NT2/D1 (cell line): ENCODE results near the gene BICC1.

ENCODE experiments used
- DNase-seq: peaks from one replicate; pipeline ENCODE4 v3.0.0-alpha.2; 2011; ENCODE audit warnings: low read depth, low spot score
- H3K27me3 ChIP-seq: 2 replicates; pipeline ENCODE4 v1.6.0; 2011; ENCODE audit warnings: mild to moderate bottlenecking; ENCODE audit not compliant: insufficient read length, insufficient read depth
- H3K36me3 ChIP-seq: 2 replicates; pipeline ENCODE4 v1.6.1; 2011; ENCODE audit warnings: mild to moderate bottlenecking, low read length, mixed read lengths; ENCODE audit not compliant: insufficient read depth, insufficient read length
- H3K4me1 ChIP-seq: 2 replicates; pipeline ENCODE4 v1.5.1; 2011; ENCODE audit not compliant: insufficient read depth, insufficient read length
- H3K4me3 ChIP-seq: 2 replicates; pipeline ENCODE4 v1.5.1; 2011; ENCODE audit warnings: low read depth; ENCODE audit not compliant: insufficient read length
- H3K9ac ChIP-seq: 2 replicates; pipeline ENCODE4 v1.6.0; 2011; ENCODE audit warnings: low read depth; ENCODE audit not compliant: insufficient read length
- H3K9me3 ChIP-seq: 2 replicates; pipeline ENCODE4 v1.5.1; 2011; ENCODE audit warnings: mild to moderate bottlenecking, low read length; ENCODE audit not compliant: insufficient read depth
- SUZ12 ChIP-seq: IDR thresholded peaks from 2 replicates; pipeline ENCODE4 v1.6.1; 2011; ENCODE audit not compliant: insufficient read length, insufficient read depth; ENCODE audit errors: extremely low read depth
- YY1 ChIP-seq: IDR thresholded peaks from 2 replicates; pipeline ENCODE4 v1.6.1; 2011; ENCODE audit not compliant: insufficient read length, insufficient read depth
- ZNF274 ChIP-seq: IDR thresholded peaks from 2 replicates; pipeline ENCODE4 v1.6.1; 2011; ENCODE audit warnings: mild to moderate bottlenecking, low read depth, low read length

The BICC1 gene

GRCh38 chr10:58512491-58513187 lies at the start of gene BICC1:
BICC1 (plus strand) TSS chr10:58512872; CDS start chr10:58513144, 272 bp downstream.
- TF ChIP-seq SUZ12 (no peak), ZNF274 (no peak)
- Histone ChIP-seq H3K9ac (peak within 1 kb of the TSS; percentile 85), H3K4me3 (peak within 1 kb of the TSS; percentile 76), H3K9me3 (no peaks in the 10 kb centered on the region), H3K4me1 (no peaks in the 10 kb centered on the region), H3K36me3 (no peaks in the 10 kb centered on the region), H3K27me3 (peaks cover 32% of the 10 kb centered on the region)
- no peak for DNase-seq

GRCh38 chr10:58464956-58465355 lies 47.7 kb upstream of the BICC1 start:
- no peak overlapping the region for H3K9ac ChIP-seq
- H3K36me3 ChIP-seq: no peaks in the 10 kb centered on the region
- H3K4me1 ChIP-seq: no peaks in the 10 kb centered on the region
- no peak for DNase-seq
- no peak overlapping the region for H3K4me3 ChIP-seq
- H3K27me3 ChIP-seq: no peaks in the 10 kb centered on the region
- peaks cover 8% of the 10 kb centered on the region; the same call in 1 of the 2 replicates for H3K9me3 ChIP-seq
- no peak for TF ChIP-seq SUZ12

GRCh38 chr10:58465629-58466028 lies 47.0 kb upstream of the BICC1 start:
- no peaks in the 10 kb centered on the region for H3K4me1 ChIP-seq
- no peak for DNase-seq
- H3K9me3 ChIP-seq: peaks cover 7% of the 10 kb centered on the region; the same call in 1 of the 2 replicates
- no peak overlapping the region for H3K9ac ChIP-seq
- no peaks in the 10 kb centered on the region for H3K36me3 ChIP-seq
- no peaks in the 10 kb centered on the region for H3K27me3 ChIP-seq
- H3K4me3 ChIP-seq: no peak overlapping the region
- TF ChIP-seq ZNF274 (no peak), YY1 (no peak), SUZ12 (no peak)

GRCh38 chr10:58467931-58468635 lies 44.6 kb upstream of the BICC1 start:
- no peaks in the 10 kb centered on the region for H3K4me1 ChIP-seq
- DNase-seq: no peak
- no peaks in the 10 kb centered on the region for H3K27me3 ChIP-seq
- no peak overlapping the region for H3K9ac ChIP-seq
- H3K36me3 ChIP-seq: no peaks in the 10 kb centered on the region
- H3K4me3 ChIP-seq: no peak overlapping the region
- no peak for TF ChIP-seq ZNF274
- no peak for TF ChIP-seq YY1
- no peak for TF ChIP-seq SUZ12
- H3K9me3 ChIP-seq: no peaks in the 10 kb centered on the region

- no peak overlapping the region for H3K9ac ChIP-seq
- no peaks in the 10 kb centered on the region for H3K36me3 ChIP-seq
- H3K27me3 ChIP-seq: no peaks in the 10 kb centered on the region
- no peaks in the 10 kb centered on the region for H3K9me3 ChIP-seq
- no peak for DNase-seq
- no peak overlapping the region for H3K4me3 ChIP-seq
- H3K4me1 ChIP-seq: no peaks in the 10 kb centered on the region
- TF ChIP-seq ZNF274 (no peak), YY1 (no peak), SUZ12 (no peak)
Measured at GRCh38 chr10:58473976-58474375, 38.7 kb upstream of the BICC1 start.

- Histone ChIP-seq H3K36me3 (no peaks in the 10 kb centered on the region), H3K27me3 (no peaks in the 10 kb centered on the region), H3K9me3 (no peaks in the 10 kb centered on the region), H3K9ac (no peak overlapping the region), H3K4me3 (no peak overlapping the region), H3K4me1 (no peaks in the 10 kb centered on the region)
- TF ChIP-seq SUZ12: no peak
- TF ChIP-seq ZNF274: no peak
- TF ChIP-seq YY1: no peak
- DNase-seq: no peak
Measured at GRCh38 chr10:58475322-58476277, 37.1 kb upstream of the BICC1 start.

GRCh38 chr10:58477122-58477521 lies 35.5 kb upstream of the BICC1 start:
- no peaks in the 10 kb centered on the region for H3K9me3 ChIP-seq
- TF ChIP-seq ZNF274 (no peak), YY1 (no peak), SUZ12 (no peak)
- H3K9ac ChIP-seq: no peak overlapping the region
- no peaks in the 10 kb centered on the region for H3K4me1 ChIP-seq
- no peak overlapping the region for H3K4me3 ChIP-seq
- no peaks in the 10 kb centered on the region for H3K27me3 ChIP-seq
- H3K36me3 ChIP-seq: no peaks in the 10 kb centered on the region
- peak; percentile 32 for DNase-seq
